ENCODE results near the gene SUMO3. TPM values are rescaled to one million over a fixed set of nuclear protein-coding genes. Genes with fewer than 3 reads are reported as not detected.
A peak's percentile ranks its signal among the peaks of the same experiment; 100 is the strongest.

The SUMO3 gene
- 51.9 TPM for total RNA-seq

DNA sequence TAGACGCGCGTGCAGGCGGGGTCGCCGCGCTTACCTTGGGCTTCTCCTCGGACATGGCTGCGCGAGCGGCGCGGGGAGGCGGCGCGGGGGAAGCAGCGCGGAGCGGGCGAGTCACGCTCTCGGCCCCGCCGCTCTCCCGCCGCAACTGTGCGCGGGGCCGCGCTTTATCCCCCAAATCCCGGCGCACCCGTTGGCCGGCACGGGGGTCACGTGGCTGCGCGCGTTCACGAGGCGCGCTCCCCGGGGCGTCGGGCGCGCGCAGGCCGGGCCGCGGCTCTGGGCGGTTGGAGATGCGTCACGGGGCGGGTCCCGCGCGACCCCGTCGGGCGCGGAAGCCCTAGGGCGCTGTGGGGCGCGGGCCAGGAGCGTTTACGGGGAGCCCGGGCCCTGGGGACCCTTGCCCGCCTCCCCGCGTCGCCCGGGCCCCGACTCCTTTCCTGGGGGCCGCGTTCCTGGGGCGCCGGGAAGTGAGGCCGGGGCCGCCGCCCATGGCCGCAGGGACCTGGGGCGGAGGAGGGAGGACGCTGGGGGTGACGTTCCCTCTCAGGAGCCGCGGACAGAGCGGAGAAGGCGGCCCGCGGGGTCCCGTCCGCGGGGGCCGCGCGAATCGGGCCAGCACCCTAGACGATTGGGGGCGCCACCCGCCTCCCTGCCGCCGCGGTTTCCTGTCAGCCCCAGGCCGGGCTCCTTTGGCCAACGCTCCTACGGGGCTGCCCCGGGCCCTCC lies at the start of gene SUMO3:
SUMO3 (minus strand) TSS at position 149 of the 726 bp plus-strand sequence; CDS start at position 55, 94 bp downstream.
- peak; percentile 73 for ATAC-seq

DNA sequence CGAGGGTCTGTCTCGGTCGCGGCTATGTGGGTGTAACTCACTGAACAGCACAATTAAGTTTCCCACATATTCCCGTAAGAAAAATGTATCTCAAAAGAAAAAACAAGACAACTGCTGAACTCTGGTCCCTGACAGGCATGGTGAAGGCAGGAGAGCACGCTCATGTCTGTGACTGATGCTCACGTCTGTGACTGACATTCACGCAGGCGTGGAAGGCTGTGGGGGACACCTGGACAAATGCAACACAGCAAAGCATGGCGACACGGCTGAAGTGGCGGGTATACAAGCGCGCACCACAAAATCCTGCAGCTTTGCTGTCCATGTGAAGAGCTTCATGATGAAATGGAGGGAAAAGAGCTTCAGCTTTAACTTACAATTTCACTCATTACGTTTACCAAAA lies 49.6 kb upstream of the SUMO3 start:
- ATAC-seq = no peak

DNA sequence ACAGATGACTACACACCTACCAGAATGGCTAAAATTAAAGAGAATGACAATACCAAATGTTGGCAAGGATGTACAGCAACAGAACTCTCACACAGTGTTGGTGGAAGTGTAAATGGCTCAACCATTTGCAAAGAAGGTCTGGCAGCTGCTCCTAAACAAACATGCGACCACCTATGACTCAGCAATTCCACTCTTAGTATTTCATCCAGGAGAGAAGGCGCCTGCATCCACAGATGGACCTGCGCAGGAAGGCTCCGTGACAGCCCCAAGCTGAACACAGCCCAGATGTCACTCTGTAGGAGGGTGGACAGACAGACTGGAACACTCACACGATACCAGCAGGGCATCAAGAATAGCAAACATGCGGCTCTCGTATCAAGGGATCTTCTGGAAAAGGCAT lies 48.9 kb upstream of the SUMO3 start:
- no peak for ATAC-seq

DNA sequence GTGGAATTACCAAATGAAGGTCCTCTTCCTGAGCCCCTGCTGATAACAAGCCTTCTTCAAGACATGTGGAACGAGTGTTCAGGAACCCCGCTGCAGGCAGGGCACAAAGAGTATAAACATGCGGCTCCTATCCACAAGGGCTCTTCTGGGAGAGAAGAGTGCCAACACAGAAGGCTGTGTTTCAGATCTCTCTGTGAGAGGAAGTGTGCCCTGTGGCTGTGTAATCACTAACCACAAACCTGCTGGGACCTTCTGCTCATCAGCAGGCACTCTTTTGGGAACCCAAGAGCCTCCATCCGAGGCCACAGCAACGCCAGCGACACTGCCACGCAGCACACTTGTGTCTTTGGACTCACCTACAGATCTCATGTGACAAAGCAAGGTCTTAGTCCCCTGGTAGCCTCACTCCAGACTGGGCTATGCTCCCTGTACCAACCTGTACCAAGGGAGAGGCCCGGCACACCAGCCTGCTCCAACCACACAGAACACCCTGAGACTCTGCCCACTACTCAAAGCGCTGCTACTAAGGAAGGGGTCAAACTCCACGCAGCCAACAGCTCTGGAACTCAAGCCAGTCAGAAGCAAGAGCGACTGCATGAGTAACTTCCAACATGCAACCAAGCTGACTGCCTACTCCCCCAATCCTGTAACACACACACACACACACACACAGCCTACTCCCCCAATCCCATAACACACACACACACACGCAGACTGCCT lies 47.9 kb upstream of the SUMO3 start:
- ATAC-seq = no peak

DNA sequence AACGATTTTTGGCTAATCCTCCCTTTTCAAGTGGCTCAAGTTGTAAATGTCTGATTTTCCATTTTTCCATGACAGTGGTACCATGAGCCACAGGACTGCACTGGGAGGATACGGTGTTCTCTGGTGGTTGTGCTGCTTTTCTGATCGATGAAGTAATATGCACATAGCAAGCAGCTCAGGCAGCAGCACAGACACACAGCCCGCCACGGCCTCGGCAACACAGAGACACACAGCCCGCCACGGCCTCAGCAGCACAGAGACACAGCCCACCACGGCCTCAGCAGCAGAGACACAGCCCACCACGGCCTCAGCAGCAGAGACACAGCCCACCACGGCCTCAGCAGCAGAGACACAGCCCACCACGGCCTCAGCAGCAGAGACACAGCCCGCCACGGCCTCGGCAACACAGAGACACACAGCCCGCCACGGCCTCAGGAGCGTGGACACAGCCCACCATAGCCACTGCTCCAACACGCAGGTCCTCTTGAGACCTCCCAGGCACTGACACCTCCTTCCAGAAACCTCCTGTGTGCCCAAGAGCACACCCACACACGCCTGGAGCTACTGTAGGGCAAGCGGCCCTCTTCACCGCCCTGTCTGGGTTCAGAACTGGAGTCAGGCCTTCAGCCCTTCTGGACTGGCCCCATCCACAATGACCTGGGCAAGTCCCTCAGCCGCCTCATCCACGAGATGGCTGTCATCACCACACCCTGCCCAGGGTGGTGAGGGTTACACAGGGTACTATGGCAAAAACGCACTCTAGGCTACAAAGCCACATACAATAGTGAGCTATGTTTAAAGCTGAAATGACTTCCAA lies 45.2 kb upstream of the SUMO3 start:
- no peak for ATAC-seq

DNA sequence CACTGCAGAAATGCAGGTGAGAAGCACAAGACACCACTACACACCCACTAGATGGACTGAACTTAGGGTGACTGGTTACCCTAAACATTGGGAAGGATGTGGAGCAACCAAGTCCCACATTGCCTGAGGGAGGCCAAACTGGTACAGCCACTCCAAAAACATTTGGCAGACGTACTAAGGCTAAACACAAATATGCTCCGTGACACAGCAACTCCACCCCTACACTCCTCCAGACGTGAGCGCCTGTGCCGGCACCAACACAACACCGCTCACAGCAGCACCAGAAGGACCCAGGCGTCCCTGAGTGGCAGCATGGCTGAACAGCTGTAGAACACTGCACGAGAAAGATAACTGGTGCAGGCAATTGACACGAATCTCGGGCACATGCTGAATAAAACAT lies 40.9 kb upstream of the SUMO3 start:
- ATAC-seq = peak; percentile 90

DNA sequence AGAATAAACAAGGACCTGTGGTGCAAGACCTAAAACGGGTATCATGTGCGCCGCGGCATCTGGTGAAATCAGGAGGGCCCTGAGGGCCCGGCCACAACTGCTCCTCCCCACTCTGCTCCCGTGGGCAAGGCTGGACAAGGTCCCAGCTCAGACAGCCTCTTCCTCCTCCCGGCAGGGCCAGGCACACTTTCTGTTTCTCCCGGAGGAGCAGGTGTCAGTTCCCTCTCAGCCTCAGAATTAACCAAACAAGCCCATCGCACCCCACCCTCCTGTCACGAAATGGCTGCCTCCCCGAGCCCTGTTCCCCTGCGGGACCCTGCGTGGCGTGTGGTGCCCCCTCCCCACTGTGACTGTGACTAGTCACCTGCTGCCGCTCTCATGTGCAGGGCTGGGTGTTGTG lies 40.4 kb upstream of the SUMO3 start:
- peak; percentile 21 for ATAC-seq

DNA sequence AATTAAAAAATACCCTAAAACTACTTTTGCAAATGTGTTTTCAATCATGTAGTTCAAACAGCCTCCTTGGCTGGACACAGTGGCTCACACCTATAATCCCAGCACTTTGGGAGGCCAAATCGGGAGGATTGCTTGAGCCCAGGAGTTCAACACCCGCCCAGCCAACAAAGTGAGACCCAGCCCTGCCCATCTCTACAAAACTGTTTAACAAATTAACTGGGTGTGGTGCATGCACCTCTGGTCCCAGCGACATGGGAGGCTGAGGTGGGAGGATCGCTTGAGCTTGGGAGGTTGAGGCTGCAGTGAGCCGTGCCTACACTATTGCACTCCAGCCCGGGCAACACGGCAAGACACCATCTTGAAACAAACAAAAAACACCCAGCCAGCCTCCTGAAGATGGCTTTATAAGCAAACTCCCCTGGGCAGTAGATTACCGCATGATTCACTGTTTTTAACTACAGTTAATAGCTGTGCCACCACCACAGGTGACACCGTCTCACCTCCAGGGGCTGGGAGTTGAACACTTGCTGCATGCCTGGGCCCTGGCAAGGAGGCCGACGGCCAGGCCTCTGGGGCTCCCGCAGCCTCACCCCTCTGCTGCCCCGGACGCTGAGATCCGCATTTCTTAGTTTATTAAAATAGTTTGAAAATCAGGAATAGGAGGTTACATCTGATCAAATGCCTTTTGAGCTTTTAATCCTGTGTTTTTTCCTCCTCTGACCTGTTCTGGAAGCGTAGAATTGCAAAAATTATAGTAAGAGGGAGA lies 39.4 kb upstream of the SUMO3 start:
- ATAC-seq = no peak

DNA sequence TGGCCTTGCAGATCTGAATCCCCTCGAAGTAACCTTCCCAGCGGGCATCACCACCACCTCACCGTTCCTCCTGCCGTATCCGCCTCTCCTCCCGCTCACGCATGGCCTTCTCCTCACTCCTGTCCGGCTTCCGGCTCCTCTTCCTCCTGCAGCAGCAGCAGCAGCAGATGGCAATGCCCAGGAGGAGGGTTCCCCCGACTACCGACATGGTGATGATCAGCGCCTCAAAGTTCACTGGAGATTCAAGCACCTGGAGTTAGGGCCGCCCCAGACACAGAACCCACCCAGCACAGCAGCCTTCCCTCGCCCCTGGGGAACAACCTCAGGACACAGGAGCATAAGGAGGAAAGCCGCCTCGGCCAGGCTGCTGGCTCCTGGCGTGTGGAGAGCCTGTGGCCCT lies 38.3 kb upstream of the SUMO3 start:
- ATAC-seq = no peak

DNA sequence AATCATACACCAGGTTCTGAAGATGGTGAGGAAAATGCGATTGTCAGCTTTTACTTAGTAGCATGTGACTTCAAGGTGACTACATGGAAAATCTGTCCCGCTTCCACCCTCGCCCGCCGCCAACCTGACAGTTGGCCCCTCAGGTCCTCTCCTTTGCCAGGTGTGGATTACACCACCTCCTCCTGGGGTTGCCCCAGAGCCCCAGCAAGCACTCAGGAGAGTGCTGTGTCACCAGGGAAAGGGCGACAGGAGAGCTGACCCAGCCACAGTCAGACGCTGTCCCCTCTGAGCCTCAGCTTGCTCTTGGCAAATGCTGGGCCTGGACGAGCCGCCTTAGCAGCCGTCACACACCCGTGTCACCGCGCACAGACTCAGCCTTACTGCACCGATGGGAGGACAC lies 37.7 kb upstream of the SUMO3 start:
- ATAC-seq = no peak

DNA sequence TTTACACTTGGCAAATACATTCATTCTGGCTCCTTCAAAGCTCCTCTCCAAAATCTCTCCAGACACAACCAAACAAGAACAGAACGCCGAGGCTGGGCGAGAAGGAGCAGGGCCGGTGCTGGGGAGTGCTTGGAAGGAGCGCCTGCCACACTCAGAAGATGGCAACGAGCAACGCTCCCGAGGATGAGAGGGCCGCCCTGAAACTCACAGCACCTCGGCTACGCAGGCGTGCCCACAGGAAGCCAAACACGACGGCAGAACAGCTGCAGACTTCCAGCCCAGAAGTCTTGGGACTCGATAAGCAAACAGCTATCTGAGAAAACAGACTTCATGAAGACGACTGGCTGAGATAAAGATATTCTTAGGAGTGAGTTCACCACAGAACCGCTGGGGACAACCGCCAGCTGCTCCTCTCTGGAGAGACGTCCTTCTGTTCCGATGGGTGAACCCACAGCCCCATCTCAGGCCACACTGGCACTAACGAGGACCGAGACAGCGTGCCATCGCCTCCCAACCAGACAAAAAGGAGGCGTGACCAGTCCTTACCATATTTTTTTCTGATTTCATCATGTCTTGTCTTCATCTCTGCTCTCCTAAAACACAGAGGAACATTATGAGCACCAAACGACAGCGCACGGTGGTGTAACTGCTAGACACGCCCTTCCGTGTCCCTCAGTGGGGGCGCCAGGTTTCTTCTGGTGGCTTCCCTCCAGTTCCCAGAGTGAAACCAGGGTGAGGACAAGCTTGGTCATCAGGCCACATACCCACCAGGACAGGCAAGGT lies 37.0 kb upstream of the SUMO3 start:
- ATAC-seq = no peak

DNA sequence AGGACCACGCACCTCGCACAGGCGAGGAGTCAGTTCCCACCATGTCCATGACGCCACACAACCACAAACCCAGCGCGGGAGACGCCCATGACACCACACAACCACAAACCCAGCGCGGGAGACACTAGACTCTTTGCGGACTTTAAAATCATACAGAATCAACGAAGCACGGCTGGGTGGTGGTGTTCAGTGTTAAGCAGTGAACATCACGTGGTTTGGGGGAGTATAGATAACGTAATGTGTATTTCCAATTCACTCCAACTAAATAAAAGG lies 36.5 kb upstream of the SUMO3 start:
- no peak for ATAC-seq

DNA sequence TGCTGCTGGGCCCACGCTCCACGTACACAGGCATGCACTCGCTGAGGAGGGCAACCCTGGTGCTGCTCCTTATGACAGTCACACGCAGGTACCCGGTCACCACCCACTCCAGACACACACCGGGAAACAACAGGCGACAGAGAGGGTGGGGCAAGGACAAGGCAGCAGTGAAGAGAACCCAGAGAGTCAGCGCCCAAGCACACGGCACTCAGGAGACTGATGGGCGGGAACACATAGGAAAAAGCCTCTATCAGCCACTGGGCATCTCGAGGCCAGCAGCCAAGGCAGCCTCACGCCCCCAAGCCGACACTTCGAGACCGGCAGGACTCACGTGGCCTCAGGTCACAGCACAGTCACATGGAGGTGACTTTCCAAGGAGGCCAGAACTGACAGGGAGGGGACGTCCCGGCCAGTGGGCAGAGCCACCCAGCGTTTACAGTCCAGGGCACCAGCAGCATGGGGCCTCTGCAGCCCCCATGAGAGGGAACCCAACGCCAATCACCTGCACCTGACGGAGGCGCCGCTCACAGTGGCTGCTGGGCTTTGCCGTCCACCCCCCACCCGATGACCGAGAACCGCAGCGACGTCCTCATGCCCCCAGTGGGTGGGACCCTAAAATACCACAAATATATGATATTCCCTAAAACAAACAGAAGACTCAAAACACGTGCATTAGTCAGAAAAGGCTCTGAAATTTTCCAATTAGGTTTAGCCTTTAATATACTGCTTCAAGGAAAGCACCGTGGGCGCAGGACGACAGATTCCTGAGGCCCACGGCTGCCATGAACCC lies 35.9 kb upstream of the SUMO3 start:
- ATAC-seq = no peak

DNA sequence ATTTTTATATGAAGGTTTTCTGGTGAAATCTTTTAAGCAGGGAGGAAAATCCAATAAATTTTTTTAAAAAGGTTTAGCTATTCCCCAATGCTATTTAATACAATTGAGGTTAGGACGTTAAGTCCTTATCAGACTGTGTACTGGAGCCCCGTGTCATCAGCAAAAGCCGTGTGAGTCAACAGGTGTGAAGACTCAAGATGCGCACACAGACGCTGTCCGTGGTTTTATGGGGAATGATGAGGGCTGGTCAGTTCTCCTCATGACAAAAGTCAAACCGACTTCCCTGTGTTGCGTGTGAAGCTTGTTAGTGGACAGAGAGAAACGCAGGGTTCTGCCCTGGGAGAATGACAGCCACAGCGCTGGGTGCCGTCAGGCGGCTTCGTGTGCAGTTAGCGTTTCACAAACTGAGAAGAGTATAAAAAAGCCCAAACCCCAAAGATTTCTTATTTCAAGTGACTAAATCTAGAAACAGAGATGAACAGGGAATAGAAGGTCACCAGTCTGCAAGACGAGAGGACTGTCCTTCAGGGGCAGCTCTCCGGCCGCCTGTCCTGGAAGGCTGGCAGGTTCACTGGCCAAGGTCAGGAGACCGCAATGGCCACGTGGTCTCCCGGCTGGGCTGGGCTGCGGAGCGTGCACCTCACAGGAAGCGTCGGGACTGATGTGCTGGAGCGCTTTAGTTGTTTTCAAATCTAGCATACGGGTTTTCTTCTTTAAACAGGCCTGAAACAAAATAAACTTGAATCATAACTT lies 33.2 kb upstream of the SUMO3 start:
- no peak for ATAC-seq

DNA sequence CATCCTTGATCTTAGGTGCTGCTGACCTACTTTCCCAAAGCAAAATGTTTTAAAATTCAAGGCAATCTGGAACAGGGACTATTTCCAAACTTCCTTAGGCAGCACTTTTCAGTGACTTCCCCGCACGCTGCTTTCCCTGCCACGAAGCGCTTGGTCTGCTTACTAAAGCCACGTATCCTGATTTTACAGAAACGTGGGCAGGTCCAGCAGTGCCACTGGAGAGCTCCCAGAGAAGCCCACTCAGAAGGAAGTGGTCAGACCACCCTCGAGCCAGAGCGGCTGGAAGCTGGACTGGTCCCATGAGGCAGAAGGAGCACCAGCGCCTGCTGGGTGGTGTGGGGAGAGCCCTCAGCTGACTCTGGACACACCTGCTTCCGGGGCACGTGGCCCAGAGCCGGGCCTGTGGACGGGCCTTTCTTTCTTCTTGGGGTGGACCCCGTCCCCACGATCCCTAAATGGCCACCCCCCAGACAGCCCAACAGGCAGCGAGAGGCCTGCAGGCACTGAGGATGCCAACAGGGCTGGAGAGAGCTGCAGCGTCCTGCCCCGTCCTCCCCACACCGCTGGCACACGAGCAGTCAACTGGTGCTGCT lies 32.4 kb upstream of the SUMO3 start:
- ATAC-seq = no peak

DNA sequence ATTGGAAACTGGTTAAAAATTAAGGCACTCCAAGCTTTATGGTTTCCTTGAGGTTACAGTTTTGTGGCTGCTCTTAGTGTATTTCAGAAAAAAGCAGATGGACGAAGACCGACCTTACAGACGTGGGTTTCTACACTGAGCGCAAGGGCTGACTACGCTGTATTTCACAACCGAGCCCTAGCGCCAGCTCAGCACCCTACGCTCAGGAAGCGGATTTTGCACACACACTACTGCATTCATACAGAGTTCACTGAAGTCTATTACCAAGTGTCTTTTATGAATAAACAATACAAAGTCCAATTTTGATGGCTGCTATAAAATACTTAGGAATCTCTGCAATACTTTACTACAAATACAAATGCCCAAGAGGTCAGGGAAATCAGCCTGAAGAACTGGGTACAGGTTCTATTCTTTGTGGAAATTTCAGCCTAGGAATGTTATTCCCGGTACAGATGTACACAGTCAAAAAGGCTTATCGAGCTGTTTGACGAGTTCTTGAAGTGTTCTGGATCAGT lies 31.8 kb upstream of the SUMO3 start:
- ATAC-seq = no peak

DNA sequence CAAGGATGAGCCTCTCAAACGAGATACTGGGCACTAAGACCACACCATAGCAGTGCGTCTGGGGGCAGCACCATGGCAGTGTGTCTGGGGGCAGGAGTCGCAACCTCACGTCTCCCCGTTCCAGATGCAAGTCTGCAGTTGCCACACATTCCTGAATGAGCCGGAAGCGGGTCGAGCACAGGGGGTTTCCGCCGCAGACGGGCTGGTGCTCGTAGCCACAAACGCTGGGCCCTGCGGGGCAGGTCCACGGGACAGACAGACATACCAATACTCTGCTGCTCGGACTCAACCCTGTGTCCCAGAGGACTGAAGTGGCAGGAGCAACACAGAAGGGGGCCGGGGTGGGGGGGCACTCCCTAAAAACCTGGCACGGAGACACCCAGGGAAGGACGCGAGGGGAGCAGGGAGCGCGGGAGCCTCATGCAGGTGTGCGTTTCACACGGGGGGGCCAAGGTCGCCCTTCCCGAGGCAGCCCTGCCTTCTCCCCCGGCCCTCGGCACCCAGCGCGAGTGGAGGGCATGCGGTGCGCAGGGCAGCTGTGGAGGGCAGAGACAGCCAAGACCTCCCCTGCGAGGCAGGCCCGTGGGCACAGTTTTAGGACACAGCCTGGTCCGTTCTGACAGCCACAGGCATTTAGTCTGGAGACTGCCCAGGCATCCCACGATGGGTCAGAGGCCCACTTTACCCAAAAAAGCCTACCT lies 31.1 kb upstream of the SUMO3 start:
- ATAC-seq = no peak

DNA sequence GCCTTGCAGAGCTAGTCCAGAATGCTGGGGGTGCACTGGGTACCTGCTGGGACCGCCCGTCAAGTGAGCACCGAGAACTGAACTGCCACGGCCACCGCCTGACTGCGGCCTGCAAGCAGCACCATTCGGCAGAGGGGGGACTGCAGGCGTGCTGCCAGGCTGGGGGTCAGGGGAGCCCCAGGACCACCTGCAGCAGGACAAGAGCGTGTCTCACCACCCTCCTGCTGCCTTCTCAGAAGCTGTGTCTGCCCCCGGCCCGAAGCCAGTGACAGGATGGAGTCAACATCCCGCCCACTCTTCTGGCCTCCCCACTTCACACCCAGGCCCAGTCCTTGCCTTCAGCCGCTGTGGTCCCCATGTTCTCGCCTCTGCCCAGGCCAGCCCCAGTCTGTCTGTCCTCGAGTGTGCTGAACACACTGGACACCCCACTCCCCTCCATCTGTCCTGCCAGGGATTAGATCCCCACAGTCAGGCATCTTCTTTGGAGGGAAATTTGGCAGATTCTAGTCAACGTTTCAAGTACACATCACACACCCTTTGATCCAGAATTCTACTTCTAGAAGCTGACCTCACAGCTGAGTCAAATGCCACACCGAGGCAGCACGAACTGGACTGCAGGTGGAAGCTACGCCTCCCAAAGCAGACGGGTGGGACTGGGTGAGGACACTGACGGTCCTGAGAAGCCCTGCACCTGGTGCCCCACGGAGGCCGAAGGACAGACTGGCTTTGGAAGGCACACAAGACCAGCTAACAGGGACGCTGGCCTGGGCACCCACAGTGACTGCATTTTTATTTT lies 29.6 kb upstream of the SUMO3 start:
- peak; percentile 2 for ATAC-seq

All from esophagus mucosa (tissue), 1 donor.